NCI-H2171 (cell line): Measurements from ENCODE around the gene PDAP1.
"Not testable (repeated sequence)": the region's sequence is repeated elsewhere in the genome, so short reads cannot be mapped to it uniquely, and the experiment has no call there.

Experiments
- DNase-seq: peaks from one replicate; lab custom pipeline; 2025; lab: John Stamatoyannopoulos, UW

The PDAP1 gene

GRCh38 chr7:99375070-99375807, 33.2 kb downstream of the PDAP1 start:
- DNase-seq = peak; percentile 15

- DNase-seq = peak; percentile 7
Observed at GRCh38 chr7:99374111-99375064, 34.0 kb downstream of the PDAP1 start, which contains the start of gene ARPC1B. Gene ARPC1B (plus strand): TSS chr7:99374730. CDS start chr7:99385715, 10,985 bp downstream.

GRCh38 chr7:99373091-99374066, 35.0 kb downstream of the PDAP1 start:
- no peak for DNase-seq

- DNase-seq = no peak
Observed at GRCh38 chr7:99372275-99373090, 35.9 kb downstream of the PDAP1 start.

GRCh38 chr7:99371376-99371920, 36.9 kb downstream of the PDAP1 start:
- no peak for DNase-seq

GRCh38 chr7:99369767-99370391, 38.5 kb downstream of the PDAP1 start:
- DNase-seq = no peak

GRCh38 chr7:99368750-99369389, 39.5 kb downstream of the PDAP1 start:
- DNase-seq = no peak

- DNase-seq = no peak
Observed at GRCh38 chr7:99366646-99367045, 41.8 kb downstream of the PDAP1 start.

- DNase-seq = no peak
Observed at GRCh38 chr7:99365318-99366141, 42.9 kb downstream of the PDAP1 start.

GRCh38 chr7:99363286-99363685, 45.1 kb downstream of the PDAP1 start:
- no peak for DNase-seq

- DNase-seq = no peak
Observed at GRCh38 chr7:99362801-99363200, 45.6 kb downstream of the PDAP1 start.

- no peak for DNase-seq
Observed at GRCh38 chr7:99359465-99360154, 48.8 kb downstream of the PDAP1 start.

GRCh38 chr7:99358521-99358920, 49.9 kb downstream of the PDAP1 start:
- not testable (repeated sequence) for DNase-seq

GRCh38 chr7:99357701-99358490, 50.5 kb downstream of the PDAP1 start:
- no peak for DNase-seq

GRCh38 chr7:99355098-99355497, 53.3 kb downstream of the PDAP1 start:
- no peak for DNase-seq

GRCh38 chr7:99352247-99352646, 56.1 kb downstream of the PDAP1 start:
- DNase-seq = no peak

- DNase-seq = not testable (repeated sequence)
Observed at GRCh38 chr7:99350641-99351040, 57.8 kb downstream of the PDAP1 start.
